HepG2 (cell line): Measurements from ENCODE around the gene NT5DC1. TPM values are rescaled to one million over a fixed set of nuclear protein-coding genes. Genes with fewer than 3 reads are reported as not detected.

Source experiments
- KLF11 ChIP-seq: IDR thresholded peaks from 2 replicates; pipeline ENCODE4 v1.6.1; 2016; ENCODE audit warnings: missing compliant biosample characterization
- MTA3 ChIP-seq: sonication (generic); formaldehyde crosslinking; IDR thresholded peaks from 2 replicates; pipeline ENCODE4 v1.4.0; 2020; ENCODE audit warnings: missing genetic modification reagents
- PHF5A ChIP-seq: IDR thresholded peaks from one replicate; pipeline ENCODE4 v1.6.1; 2018; ENCODE audit warnings: low read depth, missing genetic modification reagents; ENCODE audit not compliant: unreplicated experiment
- SOX6 ChIP-seq, 2 experiments: fragments of 450-650 bp in 1 of 2; sonication (generic) in 1 of 2; formaldehyde crosslinking in 1 of 2; IDR thresholded peaks; 2 replicates each; pipeline versions ENCODE4 v1.4.0 to v1.6.1; 2017 to 2020; ENCODE audit warnings: antibody characterized with exemption in 1 of 2, mild to moderate bottlenecking in 1 of 2, missing genetic modification reagents in 1 of 2
- ZNF557 ChIP-seq: sonication (generic); formaldehyde crosslinking; IDR thresholded peaks from 2 replicates; pipeline ENCODE4 v1.4.0; 2020; ENCODE audit warnings: missing genetic modification reagents
- ZNF83 ChIP-seq: sonication (generic); formaldehyde crosslinking; IDR thresholded peaks from 2 replicates; pipeline ENCODE4 v1.4.0; 2020; ENCODE audit warnings: missing genetic modification reagents, mild to moderate bottlenecking, borderline replicate concordance
- ZNF850 ChIP-seq: sonication (generic); formaldehyde crosslinking; conservative IDR thresholded peaks from 2 replicates; pipeline ENCODE4 v1.9.0; 2021; ENCODE audit warnings: mild to moderate bottlenecking, missing genetic modification reagents
- polyA plus RNA-seq, 8 experiments: library from polyadenylated mRNA; depleted of rRNA in 3 of 8; stranded (reverse) in 7 of 8; unstranded in 1 of 8; fragments of >200 nt; fragmentation: Illumina TruSeq in 4 of 8; extraction: Trizol in 4 of 8; gene quantifications; 2 replicates each; pipeline versions ENCODE4 v1.2.1 to v1.2.3, GENCODE V29; 2011 to 2016; ENCODE audit warnings: low read depth in 4 of 8, missing spikeins in 1 of 8, mixed read lengths in 1 of 8; ENCODE audit not compliant: insufficient read depth in 1 of 8
- total RNA-seq, 5 experiments: library from RNA; depleted of rRNA; stranded (reverse); fragments of >200 nt; fragmentation: Illumina TruSeq; extraction: Trizol; gene quantifications; 2 replicates each; pipeline ENCODE4 v1.2.3, GENCODE V29; 2016; ENCODE audit warnings: low read depth in 1 of 5
- TF ChIP-seq, protein P1 (sequence below): sonication (generic); formaldehyde crosslinking; conservative IDR thresholded peaks from 2 replicates; pipeline ENCODE4 v1.4.0; 2020; ENCODE audit warnings: missing genetic modification reagents
- TF ChIP-seq, protein P2 (sequence below): sonication (generic); formaldehyde crosslinking; IDR thresholded peaks from 2 replicates; pipeline ENCODE4 v1.5.1; 2020; ENCODE audit warnings: mild to moderate bottlenecking, missing genetic modification reagents
- TF ChIP-seq, protein P3 (sequence below): IDR thresholded peaks from 2 replicates; pipeline ENCODE4 v1.6.1; 2016; ENCODE audit warnings: missing compliant biosample characterization, missing genetic modification reagents, borderline replicate concordance
- TF ChIP-seq, protein P4 (sequence below): sonication (generic); formaldehyde crosslinking; IDR thresholded peaks from 2 replicates; pipeline ENCODE4 v1.5.1; 2020; ENCODE audit warnings: mild to moderate bottlenecking, missing genetic modification reagents, moderate library complexity
- TF ChIP-seq, protein P5 (sequence below): conservative IDR thresholded peaks from 2 replicates; pipeline ENCODE4 v1.6.1; 2018; ENCODE audit warnings: missing genetic modification reagents

Gene NT5DC1
- total and polyA plus RNA-seq, 2 of the 13 experiments (the other 11 are each of a cell fraction or from before 2014, with no cell fraction given), result 27.0 to 56.1 TPM

DNA sequence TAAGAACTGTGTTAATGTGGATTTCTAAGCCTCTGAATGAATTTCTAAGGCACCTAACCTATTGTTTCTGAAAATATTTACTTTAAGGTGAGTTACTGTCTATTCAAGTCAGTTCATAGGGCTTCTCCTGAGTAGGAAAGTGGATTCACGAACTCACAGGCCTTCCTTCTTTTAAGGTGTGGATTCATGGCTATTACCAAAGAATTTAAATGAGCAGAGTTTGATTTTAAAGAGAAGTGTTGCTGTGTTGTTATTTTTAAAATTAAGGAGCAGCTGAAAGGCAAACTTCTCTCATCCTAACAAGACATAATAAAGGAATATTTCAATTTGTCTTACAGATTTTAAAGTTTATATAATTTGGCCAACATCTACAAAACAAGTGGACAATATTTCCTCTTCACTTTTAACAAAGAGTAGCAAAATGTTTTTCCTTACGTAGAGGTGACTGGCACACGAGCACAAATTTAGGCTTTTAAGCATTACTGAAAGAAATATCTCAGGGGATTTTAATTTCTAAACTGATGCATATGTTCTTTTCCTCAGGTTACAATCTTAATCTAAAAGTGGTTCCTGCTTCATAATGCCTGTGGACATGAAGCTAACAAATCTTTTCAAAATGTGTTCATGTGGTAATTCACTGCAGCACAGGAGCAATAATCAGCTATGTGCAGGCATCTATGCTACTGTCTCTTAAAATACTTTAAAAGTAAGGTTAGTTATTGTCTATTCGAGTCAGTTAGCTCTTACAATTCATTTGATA lies 153.8 kb downstream of the NT5DC1 start (continued):
- TF ChIP-seq, protein P1, sequence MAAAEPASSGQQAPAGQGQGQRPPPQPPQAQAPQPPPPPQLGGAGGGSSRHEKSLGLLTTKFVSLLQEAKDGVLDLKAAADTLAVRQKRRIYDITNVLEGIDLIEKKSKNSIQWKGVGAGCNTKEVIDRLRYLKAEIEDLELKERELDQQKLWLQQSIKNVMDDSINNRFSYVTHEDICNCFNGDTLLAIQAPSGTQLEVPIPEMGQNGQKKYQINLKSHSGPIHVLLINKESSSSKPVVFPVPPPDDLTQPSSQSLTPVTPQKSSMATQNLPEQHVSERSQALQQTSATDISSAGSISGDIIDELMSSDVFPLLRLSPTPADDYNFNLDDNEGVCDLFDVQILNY, result no peak
- TF ChIP-seq ZNF850 (CRISPR knock-in tag) (no peak), KLF11 (CRISPR knock-in tag) (0 out of 2 replicates have a peak, but pooled peaks have one; percentile 8), SOX6 (IDR thresholded peaks at IDR 0.05) (no peak), SOX6 (CRISPR knock-in tag; IDR thresholded peaks at IDR 0.05) (peak; percentile 53), MTA3 (CRISPR knock-in tag) (no peak), PHF5A (CRISPR knock-in tag) (peak; percentile 16), ZNF83 (CRISPR knock-in tag) (no peak), ZNF557 (CRISPR knock-in tag) (no peak)
- TF ChIP-seq, protein P2, sequence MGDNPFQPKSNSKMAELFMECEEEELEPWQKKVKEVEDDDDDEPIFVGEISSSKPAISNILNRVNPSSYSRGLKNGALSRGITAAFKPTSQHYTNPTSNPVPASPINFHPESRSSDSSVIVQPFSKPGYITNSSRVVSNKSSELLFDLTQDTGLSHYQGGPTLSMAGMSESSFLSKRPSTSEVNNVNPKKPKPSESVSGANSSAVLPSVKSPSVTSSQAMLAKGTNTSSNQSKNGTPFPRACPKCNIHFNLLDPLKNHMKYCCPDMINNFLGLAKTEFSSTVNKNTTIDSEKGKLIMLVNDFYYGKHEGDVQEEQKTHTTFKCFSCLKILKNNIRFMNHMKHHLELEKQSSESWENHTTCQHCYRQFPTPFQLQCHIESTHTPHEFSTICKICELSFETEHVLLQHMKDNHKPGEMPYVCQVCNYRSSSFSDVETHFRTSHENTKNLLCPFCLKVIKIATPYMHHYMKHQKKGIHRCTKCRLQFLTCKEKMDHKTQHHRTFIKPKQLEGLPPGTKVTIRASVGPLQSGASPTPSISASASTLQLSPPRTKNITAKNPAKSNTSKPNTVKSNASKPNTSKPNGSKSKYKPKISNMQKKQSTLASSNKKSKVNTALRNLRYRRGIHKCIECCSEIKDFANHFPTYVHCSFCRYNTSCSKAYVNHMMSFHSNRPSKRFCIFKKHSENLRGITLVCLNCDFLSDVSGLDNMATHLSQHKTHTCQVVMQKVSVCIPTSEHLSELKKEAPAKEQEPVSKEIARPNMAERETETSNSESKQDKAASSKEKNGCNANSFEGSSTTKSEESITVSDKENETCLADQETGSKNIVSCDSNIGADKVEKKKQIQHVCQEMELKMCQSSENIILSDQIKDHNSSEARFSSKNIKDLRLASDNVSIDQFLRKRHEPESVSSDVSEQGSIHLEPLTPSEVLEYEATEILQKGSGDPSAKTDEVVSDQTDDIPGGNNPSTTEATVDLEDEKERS (CRISPR knock-in tag), result 0 out of 2 replicates have a peak, but pooled peaks have one; percentile 6
- TF ChIP-seq, protein P3, sequence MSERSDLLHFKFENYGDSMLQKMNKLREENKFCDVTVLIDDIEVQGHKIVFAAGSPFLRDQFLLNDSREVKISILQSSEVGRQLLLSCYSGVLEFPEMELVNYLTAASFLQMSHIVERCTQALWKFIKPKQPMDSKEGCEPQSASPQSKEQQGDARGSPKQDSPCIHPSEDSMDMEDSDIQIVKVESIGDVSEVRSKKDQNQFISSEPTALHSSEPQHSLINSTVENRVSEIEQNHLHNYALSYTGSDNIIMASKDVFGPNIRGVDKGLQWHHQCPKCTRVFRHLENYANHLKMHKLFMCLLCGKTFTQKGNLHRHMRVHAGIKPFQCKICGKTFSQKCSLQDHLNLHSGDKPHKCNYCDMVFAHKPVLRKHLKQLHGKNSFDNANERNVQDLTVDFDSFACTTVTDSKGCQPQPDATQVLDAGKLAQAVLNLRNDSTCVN (CRISPR knock-in tag), result no peak
- TF ChIP-seq, protein P4, sequence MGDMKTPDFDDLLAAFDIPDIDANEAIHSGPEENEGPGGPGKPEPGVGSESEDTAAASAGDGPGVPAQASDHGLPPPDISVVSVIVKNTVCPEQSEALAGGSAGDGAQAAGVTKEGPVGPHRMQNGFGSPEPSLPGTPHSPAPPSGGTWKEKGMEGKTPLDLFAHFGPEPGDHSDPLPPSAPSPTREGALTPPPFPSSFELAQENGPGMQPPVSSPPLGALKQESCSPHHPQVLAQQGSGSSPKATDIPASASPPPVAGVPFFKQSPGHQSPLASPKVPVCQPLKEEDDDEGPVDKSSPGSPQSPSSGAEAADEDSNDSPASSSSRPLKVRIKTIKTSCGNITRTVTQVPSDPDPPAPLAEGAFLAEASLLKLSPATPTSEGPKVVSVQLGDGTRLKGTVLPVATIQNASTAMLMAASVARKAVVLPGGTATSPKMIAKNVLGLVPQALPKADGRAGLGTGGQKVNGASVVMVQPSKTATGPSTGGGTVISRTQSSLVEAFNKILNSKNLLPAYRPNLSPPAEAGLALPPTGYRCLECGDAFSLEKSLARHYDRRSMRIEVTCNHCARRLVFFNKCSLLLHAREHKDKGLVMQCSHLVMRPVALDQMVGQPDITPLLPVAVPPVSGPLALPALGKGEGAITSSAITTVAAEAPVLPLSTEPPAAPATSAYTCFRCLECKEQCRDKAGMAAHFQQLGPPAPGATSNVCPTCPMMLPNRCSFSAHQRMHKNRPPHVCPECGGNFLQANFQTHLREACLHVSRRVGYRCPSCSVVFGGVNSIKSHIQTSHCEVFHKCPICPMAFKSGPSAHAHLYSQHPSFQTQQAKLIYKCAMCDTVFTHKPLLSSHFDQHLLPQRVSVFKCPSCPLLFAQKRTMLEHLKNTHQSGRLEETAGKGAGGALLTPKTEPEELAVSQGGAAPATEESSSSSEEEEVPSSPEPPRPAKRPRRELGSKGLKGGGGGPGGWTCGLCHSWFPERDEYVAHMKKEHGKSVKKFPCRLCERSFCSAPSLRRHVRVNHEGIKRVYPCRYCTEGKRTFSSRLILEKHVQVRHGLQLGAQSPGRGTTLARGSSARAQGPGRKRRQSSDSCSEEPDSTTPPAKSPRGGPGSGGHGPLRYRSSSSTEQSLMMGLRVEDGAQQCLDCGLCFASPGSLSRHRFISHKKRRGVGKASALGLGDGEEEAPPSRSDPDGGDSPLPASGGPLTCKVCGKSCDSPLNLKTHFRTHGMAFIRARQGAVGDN, result no peak
- TF ChIP-seq, protein P5, sequence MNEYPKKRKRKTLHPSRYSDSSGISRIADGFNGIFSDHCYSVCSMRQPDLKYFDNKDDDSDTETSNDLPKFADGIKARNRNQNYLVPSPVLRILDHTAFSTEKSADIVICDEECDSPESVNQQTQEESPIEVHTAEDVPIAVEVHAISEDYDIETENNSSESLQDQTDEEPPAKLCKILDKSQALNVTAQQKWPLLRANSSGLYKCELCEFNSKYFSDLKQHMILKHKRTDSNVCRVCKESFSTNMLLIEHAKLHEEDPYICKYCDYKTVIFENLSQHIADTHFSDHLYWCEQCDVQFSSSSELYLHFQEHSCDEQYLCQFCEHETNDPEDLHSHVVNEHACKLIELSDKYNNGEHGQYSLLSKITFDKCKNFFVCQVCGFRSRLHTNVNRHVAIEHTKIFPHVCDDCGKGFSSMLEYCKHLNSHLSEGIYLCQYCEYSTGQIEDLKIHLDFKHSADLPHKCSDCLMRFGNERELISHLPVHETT (CRISPR knock-in tag), result no peak; the same call in 1 of the 2 replicates
